Measurements from ENCODE around the gene C7orf33.

DNA sequence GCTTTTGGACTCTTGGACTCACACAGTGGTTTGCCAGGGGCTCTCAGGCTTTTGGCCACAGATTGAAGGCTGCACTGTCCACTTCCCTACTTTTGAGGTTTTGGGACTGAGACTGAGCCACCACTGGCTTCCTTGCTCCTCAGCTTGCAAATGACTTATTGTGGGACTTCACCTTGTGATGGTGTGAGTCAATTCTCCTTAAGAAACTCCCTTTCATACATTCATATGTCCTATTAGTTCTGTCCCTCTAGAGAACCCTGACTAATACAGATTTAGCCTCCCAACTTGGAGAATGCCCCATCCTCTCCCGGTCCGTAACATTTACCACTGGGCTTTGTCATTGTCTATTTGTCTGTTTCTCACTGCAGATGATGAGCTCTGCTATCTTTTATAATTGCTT, 55.3 kb downstream of the C7orf33 start:
- TF ChIP-seq, protein P1, sequence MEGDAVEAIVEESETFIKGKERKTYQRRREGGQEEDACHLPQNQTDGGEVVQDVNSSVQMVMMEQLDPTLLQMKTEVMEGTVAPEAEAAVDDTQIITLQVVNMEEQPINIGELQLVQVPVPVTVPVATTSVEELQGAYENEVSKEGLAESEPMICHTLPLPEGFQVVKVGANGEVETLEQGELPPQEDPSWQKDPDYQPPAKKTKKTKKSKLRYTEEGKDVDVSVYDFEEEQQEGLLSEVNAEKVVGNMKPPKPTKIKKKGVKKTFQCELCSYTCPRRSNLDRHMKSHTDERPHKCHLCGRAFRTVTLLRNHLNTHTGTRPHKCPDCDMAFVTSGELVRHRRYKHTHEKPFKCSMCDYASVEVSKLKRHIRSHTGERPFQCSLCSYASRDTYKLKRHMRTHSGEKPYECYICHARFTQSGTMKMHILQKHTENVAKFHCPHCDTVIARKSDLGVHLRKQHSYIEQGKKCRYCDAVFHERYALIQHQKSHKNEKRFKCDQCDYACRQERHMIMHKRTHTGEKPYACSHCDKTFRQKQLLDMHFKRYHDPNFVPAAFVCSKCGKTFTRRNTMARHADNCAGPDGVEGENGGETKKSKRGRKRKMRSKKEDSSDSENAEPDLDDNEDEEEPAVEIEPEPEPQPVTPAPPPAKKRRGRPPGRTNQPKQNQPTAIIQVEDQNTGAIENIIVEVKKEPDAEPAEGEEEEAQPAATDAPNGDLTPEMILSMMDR (IDR thresholded peaks at IDR 0.05) = no peak
- no peak for TF ChIP-seq POLR2A (IDR thresholded peaks at IDR 0.05)

All from lower leg skin (tissue), 3 donors.